ENCODE measurements around the gene CBARP.

CBARP gene

GRCh38 chr19:1262623-1263123 lies 24.9 kb upstream of the CBARP start:
- peak overlapping the region; percentile 90 for H3K9ac ChIP-seq (ENCODE audit: low read length)
- no peak overlapping the region for H2AFZ ChIP-seq (ENCODE audit: low read depth, low read length, severe bottlenecking)
- H3K79me2 ChIP-seq (ENCODE audit: insufficient read depth, low read length): no peaks in the 10 kb centered on the region
- no peaks in the 10 kb centered on the region for H3K27me3 ChIP-seq (ENCODE audit: low read length)
- H3K36me3 ChIP-seq (ENCODE audit: low read length): no peaks in the 10 kb centered on the region
- no peaks in the 10 kb centered on the region for H4K20me1 ChIP-seq (ENCODE audit: low read depth, low read length)
- peak overlapping the region; percentile 84 for H3K4me3 ChIP-seq (ENCODE audit: insufficient read depth, low read length, poor library complexity, severe bottlenecking)
- no peaks in the 10 kb centered on the region for H3K9me2 ChIP-seq (replicated peaks; ENCODE audit: insufficient read depth, low read length)
- H3K27ac ChIP-seq (ENCODE audit: low read depth, low read length): peak overlapping the region; percentile 86
- TF ChIP-seq EZH2phosphoT487 (conservative IDR thresholded peaks at IDR 0.05; ENCODE audit: low read length) (no peak), CTCF (IDR thresholded peaks at IDR 0.05; ENCODE audit: insufficient read depth, low read length, poor library complexity, severe bottlenecking) (no peak)
- no peaks in the 10 kb centered on the region for H3K9me3 ChIP-seq (ENCODE audit: insufficient read depth, low read length)
- H3F3A ChIP-seq (ENCODE audit: insufficient read depth): peaks cover 67% of the 10 kb centered on the region
- H3K4me2 ChIP-seq (ENCODE audit: low read depth, low read length, poor library complexity, severe bottlenecking): peak overlapping the region; percentile 91

GRCh38 chr19:1261798-1262622 lies 24.2 kb upstream of the CBARP start:
- peak overlapping the region; percentile 90 for H3K9ac ChIP-seq (ENCODE audit: low read length)
- H3K27me3 ChIP-seq (ENCODE audit: low read length): no peaks in the 10 kb centered on the region
- peaks cover 72% of the 10 kb centered on the region for H3F3A ChIP-seq (ENCODE audit: insufficient read depth)
- H3K9me3 ChIP-seq (ENCODE audit: insufficient read depth, low read length): no peaks in the 10 kb centered on the region
- peak overlapping the region; percentile 86 for H3K27ac ChIP-seq (ENCODE audit: low read depth, low read length)
- H3K9me2 ChIP-seq (replicated peaks; ENCODE audit: insufficient read depth, low read length): no peaks in the 10 kb centered on the region
- no peak overlapping the region for H2AFZ ChIP-seq (ENCODE audit: low read depth, low read length, severe bottlenecking)
- peak overlapping the region; percentile 91 for H3K4me2 ChIP-seq (ENCODE audit: low read depth, low read length, poor library complexity, severe bottlenecking)
- no peaks in the 10 kb centered on the region for H3K36me3 ChIP-seq (ENCODE audit: low read length)
- peak overlapping the region; percentile 84 for H3K4me3 ChIP-seq (ENCODE audit: insufficient read depth, low read length, poor library complexity, severe bottlenecking)
- TF ChIP-seq EZH2phosphoT487 (conservative IDR thresholded peaks at IDR 0.05; ENCODE audit: low read length): no peak
- no peak for TF ChIP-seq CTCF (IDR thresholded peaks at IDR 0.05; ENCODE audit: insufficient read depth, low read length, poor library complexity, severe bottlenecking)
- H3K79me2 ChIP-seq (ENCODE audit: insufficient read depth, low read length): no peaks in the 10 kb centered on the region
- no peaks in the 10 kb centered on the region for H4K20me1 ChIP-seq (ENCODE audit: low read depth, low read length)

GRCh38 chr19:1261538-1261797 lies 23.7 kb upstream of the CBARP start:
- Histone ChIP-seq H3K9ac (ENCODE audit: low read length) (peak overlapping the region; percentile 90), H3K4me2 (ENCODE audit: low read depth, low read length, poor library complexity, severe bottlenecking) (peak overlapping the region; percentile 91), H4K20me1 (ENCODE audit: low read depth, low read length) (no peaks in the 10 kb centered on the region), H3K9me3 (ENCODE audit: insufficient read depth, low read length) (no peaks in the 10 kb centered on the region), H3K27ac (ENCODE audit: low read depth, low read length) (peak overlapping the region; percentile 86), H2AFZ (ENCODE audit: low read depth, low read length, severe bottlenecking) (no peak overlapping the region), H3K79me2 (ENCODE audit: insufficient read depth, low read length) (no peaks in the 10 kb centered on the region), H3F3A (ENCODE audit: insufficient read depth) (peaks cover 72% of the 10 kb centered on the region), H3K9me2 (replicated peaks; ENCODE audit: insufficient read depth, low read length) (no peaks in the 10 kb centered on the region), H3K27me3 (ENCODE audit: low read length) (no peaks in the 10 kb centered on the region), H3K4me3 (ENCODE audit: insufficient read depth, low read length, poor library complexity, severe bottlenecking) (peak overlapping the region; percentile 84), H3K36me3 (ENCODE audit: low read length) (no peaks in the 10 kb centered on the region)
- TF ChIP-seq EZH2phosphoT487 (conservative IDR thresholded peaks at IDR 0.05; ENCODE audit: low read length): no peak

Measured in SU-DHL-6 (cell line).